KMS-11 (cell line): ENCODE data around the gene HAT1.
"Not testable (repeated sequence)": the region's sequence is repeated elsewhere in the genome, so short reads cannot be mapped to it uniquely, and the experiment has no call there.

Experiments used
- H2AFZ ChIP-seq: fragments of 200-600 bp; sonication (generic); 2 replicates; pipeline ENCODE4 v1.6.1; 2016; ENCODE audit warnings: antibody characterized with exemption, mixed run types, low read depth
- H3K27ac ChIP-seq: fragments of 200-600 bp; sonication (generic); 2 replicates; pipeline ENCODE4 v1.6.1; 2016; ENCODE audit warnings: mild to moderate bottlenecking, mixed run types
- H3K27me3 ChIP-seq: fragments of 200-600 bp; sonication (generic); 2 replicates; pipeline ENCODE4 v1.6.1; 2017; ENCODE audit warnings: mild to moderate bottlenecking, low read depth, mixed run types, moderate library complexity; ENCODE audit not compliant: insufficient read depth
- H3K36me3 ChIP-seq: fragments of 200-600 bp; sonication (generic); 2 replicates; pipeline ENCODE4 v1.6.1; 2017; ENCODE audit warnings: mild to moderate bottlenecking, mixed run types; ENCODE audit not compliant: insufficient read depth
- H3K4me1 ChIP-seq: fragments of 200-600 bp; sonication (generic); 2 replicates; pipeline ENCODE4 v1.6.1; 2016; ENCODE audit warnings: mild to moderate bottlenecking, low read depth, mixed run types; ENCODE audit not compliant: poor library complexity, severe bottlenecking
- H3K4me2 ChIP-seq: fragments of 200-600 bp; sonication (generic); 2 replicates; pipeline ENCODE4 v1.7.0; 2016; ENCODE audit warnings: mild to moderate bottlenecking, mixed run types
- H3K4me3 ChIP-seq: fragments of 200-600 bp; sonication (generic); IDR thresholded peaks from 2 replicates; pipeline ENCODE4 v1.6.1; 2017; ENCODE audit warnings: low read depth, low read length, mixed read lengths; ENCODE audit not compliant: insufficient read depth
- H3K79me2 ChIP-seq: fragments of 200-600 bp; sonication (generic); 2 replicates; pipeline ENCODE4 v1.6.1; 2016; ENCODE audit warnings: low read depth, mixed run types; ENCODE audit not compliant: insufficient read depth
- H3K9ac ChIP-seq: fragments of 200-600 bp; sonication (generic); 2 replicates; pipeline ENCODE4 v1.6.1; 2016; ENCODE audit warnings: mild to moderate bottlenecking, mixed run types
- H4K20me1 ChIP-seq: fragments of 200-600 bp; sonication (generic); 2 replicates; pipeline ENCODE4 v1.6.1; 2016; ENCODE audit warnings: mild to moderate bottlenecking, mixed run types; ENCODE audit not compliant: insufficient read depth
- CTCF ChIP-seq: fragments of 200-600 bp; sonication (generic); conservative IDR thresholded peaks from 2 replicates; pipeline ENCODE4 v1.6.1; 2017; ENCODE audit warnings: low read depth, mild to moderate bottlenecking, antibody characterized with exemption, low read length, moderate library complexity, mixed read lengths

The HAT1 gene

GRCh38 chr2:171972329-171972982 lies 50.2 kb downstream of the HAT1 start:
- Histone ChIP-seq H3K36me3 (no peaks in the 10 kb centered on the region; the same call in 1 of the 2 replicates), H4K20me1 (no peaks in the 10 kb centered on the region), H3K27me3 (no peaks in the 10 kb centered on the region), H3K4me3 (no peak overlapping the region), H3K4me1 (no peaks in the 10 kb centered on the region), H3K9ac (no peak overlapping the region), H3K79me2 (no peaks in the 10 kb centered on the region), H2AFZ (no peak overlapping the region), H3K4me2 (no peak overlapping the region), H3K27ac (no peak overlapping the region)
- TF ChIP-seq CTCF = no peak

GRCh38 chr2:171979103-171979502 lies 56.8 kb downstream of the HAT1 start:
- no peak for TF ChIP-seq CTCF
- no peaks in the 10 kb centered on the region for H3K79me2 ChIP-seq
- no peak overlapping the region for H3K4me2 ChIP-seq
- H3K36me3 ChIP-seq = no peaks in the 10 kb centered on the region; the same call in 1 of the 2 replicates
- H3K4me3 ChIP-seq = no peak overlapping the region
- H4K20me1 ChIP-seq = no peaks in the 10 kb centered on the region
- no peak overlapping the region for H2AFZ ChIP-seq
- no peak overlapping the region for H3K9ac ChIP-seq
- no peak overlapping the region for H3K27ac ChIP-seq
- no peaks in the 10 kb centered on the region for H3K27me3 ChIP-seq
- no peaks in the 10 kb centered on the region for H3K4me1 ChIP-seq

- H3K79me2 ChIP-seq, H2AFZ ChIP-seq, H3K4me1 ChIP-seq, H3K4me2 ChIP-seq, H3K27ac ChIP-seq, H3K9ac ChIP-seq, H3K27me3 ChIP-seq, H3K36me3 ChIP-seq, H4K20me1 ChIP-seq, H3K4me3 ChIP-seq: not testable (repeated sequence)
Observed at GRCh38 chr2:171983924-171984323, 61.7 kb downstream of the HAT1 start.

- Histone ChIP-seq H3K79me2 (no peaks in the 10 kb centered on the region), H3K4me3 (no peak overlapping the region), H3K9ac (no peak overlapping the region), H3K27me3 (no peaks in the 10 kb centered on the region), H2AFZ (no peak overlapping the region), H4K20me1 (no peaks in the 10 kb centered on the region), H3K36me3 (no peaks in the 10 kb centered on the region), H3K27ac (no peak overlapping the region), H3K4me1 (no peaks in the 10 kb centered on the region), H3K4me2 (no peak overlapping the region)
- TF ChIP-seq CTCF = no peak
Observed at GRCh38 chr2:171985076-171985475, 62.8 kb downstream of the HAT1 start.

GRCh38 chr2:171986778-171987177 lies 64.5 kb downstream of the HAT1 start:
- no peaks in the 10 kb centered on the region for H3K27me3 ChIP-seq
- H3K79me2 ChIP-seq = no peaks in the 10 kb centered on the region
- H3K4me2 ChIP-seq = no peak overlapping the region
- H3K4me3 ChIP-seq = no peak overlapping the region
- H3K27ac ChIP-seq = no peak overlapping the region
- no peaks in the 10 kb centered on the region for H4K20me1 ChIP-seq
- no peak overlapping the region for H3K9ac ChIP-seq
- TF ChIP-seq CTCF = no peak
- no peaks in the 10 kb centered on the region for H3K36me3 ChIP-seq
- no peak overlapping the region for H2AFZ ChIP-seq
- no peaks in the 10 kb centered on the region for H3K4me1 ChIP-seq
